NCI-H69 (cell line): ENCODE results near the gene MSANTD3.
A peak's percentile ranks its signal among the peaks of the same experiment; 100 is the strongest.
"Not testable (repeated sequence)": the region's sequence is repeated elsewhere in the genome, so short reads cannot be mapped to it uniquely, and the experiment has no call there.

Experiments
- DNase-seq: peaks from one replicate; lab custom pipeline; 2025; lab: John Stamatoyannopoulos, UW

The MSANTD3 gene

DNA sequence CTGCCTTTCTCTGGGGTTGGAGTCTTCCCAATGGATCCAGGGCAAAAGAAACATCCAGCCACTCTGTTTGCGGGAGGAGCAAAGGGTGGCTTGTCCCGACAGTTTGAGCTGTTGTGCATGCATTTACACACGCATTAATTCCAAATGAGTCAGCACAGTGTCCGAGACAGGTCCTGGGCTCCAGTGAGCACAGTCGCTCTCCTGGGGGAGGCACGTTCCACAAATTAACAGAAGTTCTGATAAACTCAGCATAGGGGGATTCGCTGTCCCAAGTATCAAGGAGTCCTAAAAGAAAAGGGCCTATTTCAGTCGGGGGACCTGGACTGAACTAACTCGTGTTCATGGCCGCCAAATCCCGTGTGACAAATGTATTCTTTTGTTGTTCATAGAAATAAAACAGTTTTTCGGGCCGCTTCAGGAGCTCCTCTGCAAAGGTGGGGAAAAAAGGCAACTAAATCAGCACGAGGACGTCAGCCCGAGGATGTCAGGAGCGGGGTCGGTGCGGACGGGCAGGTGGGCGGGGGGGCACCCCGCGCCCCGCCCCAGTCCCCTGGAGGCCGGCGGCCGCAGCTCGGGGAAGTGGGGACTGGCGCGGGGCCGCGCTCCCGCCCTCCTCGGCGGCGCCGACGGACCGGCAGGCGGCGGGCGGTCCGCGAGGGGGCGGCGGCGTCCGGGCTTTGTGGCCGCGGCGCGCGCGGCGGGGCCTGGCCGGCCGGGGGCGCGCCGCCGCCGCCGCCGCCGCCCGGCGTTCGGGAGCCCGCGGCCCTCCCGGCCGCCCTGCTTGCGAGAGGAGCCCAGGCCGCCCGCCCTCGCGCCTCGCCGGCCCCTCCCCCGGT, at the start of gene MSANTD3:
Gene MSANTD3 (plus strand): TSS at position 614 of the 836 bp plus-strand sequence. CDS start 14,796 bp downstream, outside the sequence.
- peak; percentile 88 for DNase-seq

GRCh38 chr9:100379862-100380261, 47.1 kb upstream of the MSANTD3 start:
- no peak for DNase-seq

GRCh38 chr9:100392989-100393388, 34.0 kb upstream of the MSANTD3 start:
- DNase-seq: not testable (repeated sequence)

GRCh38 chr9:100394032-100394695, 32.8 kb upstream of the MSANTD3 start:
- no peak for DNase-seq

DNA sequence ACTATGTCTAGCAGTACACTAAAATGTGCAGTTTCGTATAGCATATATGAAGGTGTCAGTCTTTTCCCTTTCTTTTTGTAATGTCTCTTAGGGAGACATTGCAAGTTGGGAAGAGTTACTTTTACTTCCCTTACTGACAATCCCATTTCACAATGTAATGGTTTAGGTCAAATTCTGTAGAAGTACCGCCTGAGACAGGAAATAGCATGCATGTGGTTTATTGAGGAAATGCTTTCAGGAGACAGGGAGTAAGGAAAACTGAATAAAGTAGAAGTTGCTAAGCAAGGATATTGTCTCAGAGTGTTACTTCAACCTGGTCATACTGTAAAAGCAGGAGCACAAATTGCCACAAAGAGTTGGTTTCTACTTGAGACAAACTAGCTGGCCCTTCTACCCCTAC, 32.1 kb upstream of the MSANTD3 start:
- DNase-seq: no peak

GRCh38 chr9:100396769-100397168, 30.2 kb upstream of the MSANTD3 start:
- DNase-seq: no peak

GRCh38 chr9:100397529-100398266, 29.2 kb upstream of the MSANTD3 start:
- DNase-seq: peak; percentile 80

DNA sequence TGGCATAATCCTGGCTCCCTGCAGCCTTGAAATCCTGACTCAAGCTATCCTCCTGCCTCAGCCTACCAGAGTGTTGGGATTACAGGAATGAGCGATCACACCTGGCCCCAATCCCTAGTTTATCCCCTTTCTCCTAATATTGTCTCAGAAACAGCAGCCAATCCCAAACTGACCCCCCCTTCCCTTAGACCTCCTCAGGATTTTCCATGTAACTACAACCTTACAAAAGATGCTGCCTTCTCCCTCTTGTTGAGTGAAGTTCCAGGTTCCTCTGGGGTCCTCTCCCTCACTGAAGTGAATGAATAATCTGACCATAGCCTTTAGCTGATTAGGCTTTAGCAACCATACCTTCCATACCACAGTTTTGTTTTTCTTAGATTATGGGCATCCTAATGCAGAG, 25.9 kb upstream of the MSANTD3 start:
- DNase-seq: no peak

DNA sequence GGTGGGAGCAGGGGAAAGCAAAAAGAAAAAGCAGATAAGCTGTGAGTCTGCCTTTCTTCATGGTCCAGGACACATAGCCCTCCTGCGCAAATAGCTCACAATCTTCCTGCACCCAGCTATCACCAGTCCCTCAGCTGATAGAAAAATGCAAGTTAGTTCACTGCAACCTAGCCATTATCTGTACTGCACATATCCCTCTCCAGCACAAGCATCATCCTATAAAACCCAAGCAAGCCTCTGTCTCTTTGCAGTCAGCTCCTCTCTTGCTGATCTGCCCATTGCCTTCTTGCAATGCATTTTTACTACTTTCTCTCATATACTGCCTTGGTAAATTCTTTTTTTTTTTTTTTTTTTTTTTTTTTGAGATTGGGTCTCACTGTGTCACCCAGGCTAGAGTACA, 20.0 kb upstream of the MSANTD3 start:
- DNase-seq: no peak

DNA sequence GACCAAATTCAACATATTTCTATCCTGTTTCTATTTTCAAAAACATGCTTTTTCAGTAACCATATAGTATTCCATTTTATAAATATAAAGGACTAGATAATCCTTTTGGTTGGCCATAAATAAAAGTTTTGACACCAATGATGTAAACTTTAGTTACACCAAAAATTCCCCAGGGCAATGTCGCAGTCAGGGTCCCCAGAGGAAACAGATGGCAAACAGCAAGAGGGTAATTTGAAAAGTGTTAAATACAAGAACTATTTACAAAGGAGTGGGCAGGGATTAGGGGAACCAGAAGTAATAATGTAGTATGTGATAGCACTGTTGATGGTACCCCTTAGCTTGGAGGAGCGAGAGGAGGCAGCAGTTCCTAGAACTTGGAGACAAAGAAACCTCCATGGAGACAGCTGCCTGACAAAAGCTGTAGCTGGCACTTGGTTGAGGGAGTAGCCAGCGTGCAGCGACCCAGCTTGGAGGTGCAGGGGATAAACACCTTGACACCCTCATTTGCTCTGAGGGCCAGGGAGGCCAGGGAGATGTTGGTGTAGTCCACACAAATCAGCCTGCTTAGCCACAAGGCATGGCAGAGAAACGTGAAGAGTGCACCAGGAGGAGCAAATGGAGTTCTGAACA, 18.3 kb upstream of the MSANTD3 start:
- peak; percentile 92 for DNase-seq

DNA sequence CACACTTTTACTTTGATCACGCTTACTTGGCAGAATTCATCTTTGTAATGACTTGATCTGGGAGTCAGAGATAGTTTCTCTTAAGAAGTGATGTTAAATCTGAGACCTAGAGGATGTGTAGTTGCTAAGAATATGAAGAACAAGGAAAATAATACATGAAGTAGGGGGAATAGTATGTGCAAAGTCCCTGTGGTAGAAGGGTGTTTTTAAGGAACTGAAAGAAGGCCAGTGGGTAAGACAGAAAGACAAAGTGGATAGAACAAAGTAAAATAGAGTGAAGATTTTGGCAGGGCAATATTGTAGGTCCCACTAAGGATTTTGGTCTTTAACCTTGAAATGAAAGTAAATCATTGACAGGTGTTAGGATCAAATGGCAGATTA, 17.8 kb upstream of the MSANTD3 start:
- no peak for DNase-seq

DNA sequence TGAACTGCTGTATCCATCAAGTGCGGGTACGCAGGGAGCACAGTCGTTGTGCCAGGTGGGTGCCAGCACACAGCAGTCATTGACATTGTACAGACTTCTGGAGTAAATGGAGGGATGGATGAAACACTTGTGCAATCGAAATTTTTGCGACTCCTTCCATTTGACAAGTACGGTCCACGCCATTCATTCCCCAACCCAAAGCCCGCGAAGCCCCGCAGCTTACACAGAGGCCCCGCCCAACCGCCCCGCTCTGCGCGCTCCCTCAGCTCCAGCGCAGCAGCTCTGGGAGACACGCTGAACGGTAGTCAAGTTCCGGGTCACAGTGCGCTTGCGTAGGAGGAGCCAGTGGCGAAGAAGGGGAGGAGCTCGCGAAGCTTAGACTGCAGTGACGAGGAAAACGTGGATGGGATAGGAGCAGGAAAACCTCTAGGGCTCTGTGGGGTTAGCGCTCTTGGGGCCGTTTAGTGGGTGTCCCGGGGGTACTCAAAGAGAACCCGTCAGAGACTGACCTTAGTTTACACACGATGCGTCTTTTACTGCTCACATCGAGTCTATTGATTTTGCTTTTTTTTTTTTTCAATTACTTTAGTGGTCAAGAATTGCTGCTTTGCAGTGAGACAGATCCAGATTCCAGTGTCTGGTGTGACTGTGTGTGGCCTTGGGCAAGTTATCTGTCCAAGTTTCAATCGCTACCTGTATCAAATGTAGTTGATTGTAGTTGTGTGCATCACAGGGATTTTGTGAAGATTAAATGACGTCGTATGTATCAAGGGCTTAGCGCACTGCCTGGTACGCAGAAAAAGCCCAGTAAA, 15.3 kb upstream of the MSANTD3 start:
- DNase-seq: peak; percentile 99

DNA sequence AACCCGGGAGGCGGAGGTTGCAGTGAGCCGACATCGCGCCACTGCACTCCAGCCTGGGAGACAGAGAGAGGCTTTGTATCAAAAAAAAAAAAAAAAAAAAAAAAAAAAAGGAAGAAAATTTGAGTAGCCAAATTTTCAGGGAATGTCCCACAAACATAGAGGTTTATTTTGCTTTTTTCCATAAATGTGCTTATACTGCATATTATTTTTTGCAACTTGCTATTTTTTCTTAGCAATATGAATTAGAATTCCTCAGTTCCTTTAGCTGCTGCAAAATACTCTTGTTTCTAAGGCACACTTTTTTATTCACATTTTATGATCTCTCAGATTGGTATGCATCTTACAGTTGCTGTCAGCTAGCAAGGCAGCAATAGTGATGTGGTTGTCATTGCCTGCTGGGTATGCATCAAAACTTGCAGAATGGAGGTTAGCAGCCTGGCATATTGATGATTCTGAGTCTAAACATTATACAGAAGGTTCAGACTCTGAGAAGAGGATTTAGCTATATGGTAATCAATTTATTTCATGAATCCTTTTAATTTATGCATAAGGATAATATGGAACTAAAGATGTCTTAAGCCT, 13.0 kb upstream of the MSANTD3 start:
- DNase-seq: peak; percentile 37

DNA sequence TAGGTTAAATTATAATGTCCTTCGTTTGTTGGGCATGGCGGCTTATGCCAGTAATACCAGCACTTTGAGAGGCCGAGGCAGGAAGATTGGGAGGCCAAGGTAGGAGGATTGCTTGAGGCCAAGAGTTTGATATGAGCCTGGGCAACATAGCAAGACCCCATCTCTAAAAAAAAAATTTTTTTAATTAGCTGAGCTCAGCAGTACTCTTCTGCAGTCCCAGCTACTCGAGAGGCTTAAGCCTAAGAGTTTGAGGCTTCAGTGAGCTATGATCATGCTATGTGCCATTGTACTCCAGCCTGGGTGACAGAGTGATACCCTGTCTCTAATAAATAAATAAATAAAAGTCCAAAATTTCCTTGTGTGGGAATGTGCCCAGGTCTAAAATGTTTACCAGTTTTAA, 9.1 kb upstream of the MSANTD3 start:
- DNase-seq: no peak

- peak; percentile 25 for DNase-seq
Measured at GRCh38 chr9:100419166-100419565, 7.8 kb upstream of the MSANTD3 start.

GRCh38 chr9:100421116-100421515, 5.8 kb upstream of the MSANTD3 start:
- not testable (repeated sequence) for DNase-seq

DNA sequence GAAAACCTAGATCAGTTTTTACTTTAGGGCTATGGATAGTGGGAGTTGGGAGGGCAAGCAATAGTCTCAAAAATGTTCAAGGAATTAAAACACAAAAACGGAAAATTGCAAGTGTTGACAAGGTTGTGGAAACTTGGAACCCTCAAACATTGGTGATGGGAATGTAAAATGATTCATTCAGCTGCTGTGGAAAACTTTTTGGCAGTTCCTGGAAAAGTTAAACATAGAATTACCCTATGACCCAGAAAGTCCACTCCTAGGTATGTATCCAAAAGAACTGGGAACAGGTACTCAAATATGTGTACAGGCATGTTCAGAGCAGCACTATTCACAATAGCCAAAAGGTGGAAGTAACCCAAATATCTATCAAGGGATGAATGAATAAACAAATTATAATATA, 1.2 kb upstream of the MSANTD3 start:
- DNase-seq: no peak

DNA sequence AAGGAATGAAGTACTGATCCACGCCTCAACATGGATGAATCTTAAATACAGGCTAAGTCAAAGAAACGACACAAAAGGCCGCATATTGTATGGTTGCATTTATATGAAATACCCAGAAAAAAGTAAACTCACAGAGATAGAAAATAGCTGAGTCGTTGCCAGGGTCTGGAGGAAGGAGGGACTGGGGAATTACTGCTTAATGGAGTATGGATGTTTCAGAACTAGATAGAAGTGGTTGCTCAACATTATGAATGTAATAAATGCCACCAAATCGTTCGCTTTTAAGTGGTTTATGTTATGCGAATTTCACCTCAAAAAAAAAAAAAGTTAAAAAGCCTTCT, 784 bp upstream of the MSANTD3 start:
- peak; percentile 41 for DNase-seq

- peak; percentile 87 for DNase-seq
Measured at GRCh38 chr9:100427366-100428263, 672 bp downstream of the MSANTD3 start.
